Lower lobe of right lung (tissue), 2 donors: Measurements from ENCODE around the gene GNB5. TPM values are rescaled to one million over a fixed set of nuclear protein-coding genes. Genes with fewer than 3 reads are reported as not detected.
"Not testable (repeated sequence)": the region's sequence is repeated elsewhere in the genome, so short reads cannot be mapped to it uniquely, and the experiment has no call there.

ENCODE experiments used
- ATAC-seq, 2 donors: fragments of 200-7000 bp; cut with Tn5 transposase; one replicate each; pipeline ENCODE4 v1.9.1; 2020 to 2022; ENCODE audit warnings: mild to moderate bottlenecking in 2 of 2, moderate library complexity in 2 of 2
- DNase-seq: peaks from one replicate; pipeline ENCODE4 v3.0.0-alpha.2; 2020
- H3K27ac ChIP-seq: fragments of 200-600 bp; one replicate; pipeline ENCODE4 v1.8.0; 2022
- H3K27me3 ChIP-seq: fragments of 200-600 bp; one replicate; pipeline ENCODE4 v1.8.0; 2022; ENCODE audit warnings: low read depth
- H3K36me3 ChIP-seq: fragments of 200-600 bp; one replicate; pipeline ENCODE4 v1.8.0; 2022; ENCODE audit warnings: mild to moderate bottlenecking
- H3K4me1 ChIP-seq: fragments of 200-600 bp; one replicate; pipeline ENCODE4 v1.8.0; 2022
- H3K4me3 ChIP-seq: fragments of 200-600 bp; one replicate; pipeline ENCODE4 v1.8.0; 2022; ENCODE audit warnings: mild to moderate bottlenecking
- H3K9me3 ChIP-seq: fragments of 200-600 bp; one replicate; pipeline ENCODE4 v1.8.0; 2022
- intact Hi-C: fragments of 100-400 bp; cut with DNase I; formaldehyde crosslinking; loops from one replicate; pipeline ENCODE4 v1.11.0; 2022
- long read RNA-seq: library from polyadenylated mRNA; unstranded; transcript quantifications from one replicate; pipeline ENCODE4 v2.0.0, GENCODE V29; 2021
- total RNA-seq: library from RNA; stranded (reverse); fragmentation: NEBNext Ultra II Directional; extraction: Animal tissue kit (Norgen Biotek cat#: 25700); gene quantifications from one replicate; pipeline ENCODE4 v1.2.1, GENCODE V29; 2021
- TF ChIP-seq, protein P1 (sequence below): fragments of 200-600 bp; IDR thresholded peaks from one replicate; pipeline ENCODE4 v1.8.0; 2022; ENCODE audit warnings: antibody characterized with exemption, mild to moderate bottlenecking
- donor health status: DM: no; HTN: yes; CAD: no; lungs with severe emphysema.

Gene GNB5
- total RNA-seq: 14.1 TPM
- long read RNA-seq, transcript GNB5-202 (11 exons, 1,735 nt): major isoform, 22 of 26 reads
- long read RNA-seq, partial matches to known transcripts: 3 of 26 reads
- long read RNA-seq, other reads (novel, unspliced or antisense): 1 of 26 reads

DNA sequence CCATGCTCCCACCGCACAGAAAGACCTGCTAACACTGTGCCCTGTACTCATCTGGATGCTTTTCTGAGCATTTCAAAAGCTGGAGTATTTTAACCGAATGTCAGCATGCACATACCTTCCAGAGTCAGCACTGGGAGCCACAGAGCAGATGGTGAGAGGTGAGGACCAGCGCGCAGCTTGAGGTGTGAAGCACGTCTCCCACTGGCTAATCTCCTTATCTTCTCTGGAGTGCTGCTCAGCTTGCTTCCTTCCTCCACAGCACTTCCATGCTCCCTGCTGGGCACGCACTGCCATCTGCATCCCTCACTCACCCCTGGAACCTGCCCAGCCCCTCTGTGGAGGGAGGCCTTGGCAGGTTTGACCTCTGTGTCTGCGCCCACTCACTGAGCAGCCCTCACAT is at the start of gene GNB5:
Gene GNB5 (minus strand): TSS at position 186 of the 400 bp plus-strand sequence. CDS start 6,716 bp downstream, outside the sequence.
- DNase-seq (no peak), ATAC-seq (no peak)
- no peaks in the 10 kb centered on the region for H3K27me3 ChIP-seq
- intact Hi-C loops: no loop called here
- H3K4me3 ChIP-seq: no peak within 1 kb of the TSS
- H3K36me3 ChIP-seq: peaks cover 22% of the 10 kb centered on the region
- H3K27ac ChIP-seq: no peak within 1 kb of the TSS
- no peaks in the 10 kb centered on the region for H3K9me3 ChIP-seq
- TF ChIP-seq, protein P1, sequence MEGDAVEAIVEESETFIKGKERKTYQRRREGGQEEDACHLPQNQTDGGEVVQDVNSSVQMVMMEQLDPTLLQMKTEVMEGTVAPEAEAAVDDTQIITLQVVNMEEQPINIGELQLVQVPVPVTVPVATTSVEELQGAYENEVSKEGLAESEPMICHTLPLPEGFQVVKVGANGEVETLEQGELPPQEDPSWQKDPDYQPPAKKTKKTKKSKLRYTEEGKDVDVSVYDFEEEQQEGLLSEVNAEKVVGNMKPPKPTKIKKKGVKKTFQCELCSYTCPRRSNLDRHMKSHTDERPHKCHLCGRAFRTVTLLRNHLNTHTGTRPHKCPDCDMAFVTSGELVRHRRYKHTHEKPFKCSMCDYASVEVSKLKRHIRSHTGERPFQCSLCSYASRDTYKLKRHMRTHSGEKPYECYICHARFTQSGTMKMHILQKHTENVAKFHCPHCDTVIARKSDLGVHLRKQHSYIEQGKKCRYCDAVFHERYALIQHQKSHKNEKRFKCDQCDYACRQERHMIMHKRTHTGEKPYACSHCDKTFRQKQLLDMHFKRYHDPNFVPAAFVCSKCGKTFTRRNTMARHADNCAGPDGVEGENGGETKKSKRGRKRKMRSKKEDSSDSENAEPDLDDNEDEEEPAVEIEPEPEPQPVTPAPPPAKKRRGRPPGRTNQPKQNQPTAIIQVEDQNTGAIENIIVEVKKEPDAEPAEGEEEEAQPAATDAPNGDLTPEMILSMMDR: no peak
- H3K4me1 ChIP-seq: no peaks in the 10 kb centered on the region

DNA sequence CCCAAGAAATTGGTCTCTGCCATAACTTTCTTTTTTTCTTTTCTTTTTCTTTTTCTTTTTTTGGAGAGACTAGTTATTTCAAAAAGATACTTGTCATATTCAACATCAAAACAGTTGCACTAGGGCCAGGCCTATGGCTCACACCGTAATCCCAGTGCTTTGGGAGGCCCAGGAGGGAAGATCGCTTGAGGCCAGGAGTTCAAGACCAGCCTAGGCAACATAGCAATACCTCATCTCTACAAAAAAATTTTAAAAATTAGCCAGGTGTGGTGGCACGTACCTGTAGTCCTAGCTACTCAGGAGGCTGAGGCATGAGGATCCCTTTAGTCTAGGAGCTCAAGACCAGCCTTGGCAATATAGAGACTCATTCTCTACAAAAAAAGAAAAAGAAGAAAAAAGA is 49.0 kb upstream of the GNB5 start:
- DNase-seq (no peak), ATAC-seq (no peak)
- H3K4me3 ChIP-seq: no peak overlapping the region
- H3K4me1 ChIP-seq: no peaks in the 10 kb centered on the region
- no peaks in the 10 kb centered on the region for H3K27me3 ChIP-seq
- peaks cover 44% of the 10 kb centered on the region for H3K36me3 ChIP-seq
- H3K27ac ChIP-seq: no peak overlapping the region
- intact Hi-C loops: no loop called here
- no peaks in the 10 kb centered on the region for H3K9me3 ChIP-seq
- TF ChIP-seq, protein P1: no peak

DNA sequence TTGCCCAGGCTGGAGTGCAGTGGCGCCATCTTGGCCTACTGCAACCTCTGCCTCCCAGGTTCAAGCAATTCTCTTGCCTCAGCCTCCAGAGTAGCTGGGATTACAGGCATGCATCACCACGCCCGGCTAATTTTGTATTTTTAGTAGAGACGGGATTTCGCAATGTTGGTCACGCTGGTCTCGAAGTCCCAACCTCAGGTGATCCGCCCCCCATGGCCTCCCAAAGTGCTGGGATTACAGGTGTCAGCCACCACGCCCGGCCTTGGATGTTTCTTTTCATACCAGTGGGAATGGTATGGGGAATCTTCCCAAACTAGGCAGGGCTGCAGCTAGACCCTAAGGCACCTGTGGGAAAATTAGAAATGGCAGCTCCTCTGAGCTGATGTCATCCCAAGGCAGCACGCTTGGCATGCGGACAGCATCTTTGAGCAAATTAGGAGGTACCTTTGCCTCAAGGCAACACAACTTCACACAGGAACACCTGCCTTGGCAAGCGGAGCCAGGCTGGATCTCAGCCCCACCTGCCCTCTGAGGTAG is 47.9 kb upstream of the GNB5 start:
- intact Hi-C loops, DNase-seq, H3K27ac ChIP-seq, H3K4me3 ChIP-seq, H3K9me3 ChIP-seq, ATAC-seq, H3K4me1 ChIP-seq, H3K27me3 ChIP-seq: not testable (repeated sequence)
- H3K36me3 ChIP-seq: peaks cover 49% of the 10 kb centered on the region

DNA sequence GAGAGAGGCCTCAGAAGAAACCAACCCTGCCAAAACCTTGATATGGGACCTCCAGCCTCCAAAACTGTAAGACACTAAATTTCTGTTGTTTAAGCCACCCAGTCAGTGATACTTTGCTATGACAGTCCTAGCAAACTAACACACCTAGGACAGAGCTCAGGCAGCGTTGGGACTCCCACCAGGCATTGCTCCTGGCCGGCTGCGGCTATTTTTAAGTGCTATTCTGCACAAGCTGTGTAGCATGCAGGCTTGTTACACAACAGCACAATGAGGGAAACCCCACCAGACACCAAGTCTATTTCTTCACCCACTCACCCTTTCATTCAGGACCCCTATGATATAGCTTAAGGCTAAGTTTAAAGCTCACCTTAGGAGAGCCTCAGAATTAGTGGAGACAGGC is 47.0 kb upstream of the GNB5 start:
- no peak for ATAC-seq
- Histone ChIP-seq H3K27me3 (no peaks in the 10 kb centered on the region), H3K36me3 (peaks cover 47% of the 10 kb centered on the region), H3K9me3 (no peaks in the 10 kb centered on the region), H3K27ac (no peak overlapping the region), H3K4me3 (no peak overlapping the region), H3K4me1 (no peaks in the 10 kb centered on the region)
- DNase-seq: no peak
- intact Hi-C loops: no loop called here
- TF ChIP-seq, protein P1: no peak

DNA sequence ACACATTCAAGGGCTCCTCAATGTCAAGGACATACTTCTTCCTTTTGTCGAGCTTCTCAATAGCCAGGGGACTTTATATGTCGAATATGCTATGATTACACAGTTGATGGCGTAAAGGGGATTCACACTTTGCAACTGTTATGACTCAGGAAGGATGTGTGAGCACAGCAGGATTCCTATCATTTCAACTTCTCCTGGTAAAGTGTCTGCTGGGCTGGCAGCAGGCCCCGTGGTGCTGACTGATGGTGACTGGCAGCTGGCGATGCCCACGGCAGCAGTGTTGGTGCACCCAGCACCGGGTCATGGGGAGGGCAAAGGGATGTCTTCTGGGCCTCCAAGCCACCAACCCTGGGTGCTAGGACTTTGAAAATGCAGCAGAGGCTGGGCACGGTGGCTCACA is 44.8 kb upstream of the GNB5 start:
- Histone ChIP-seq H3K4me3 (no peak overlapping the region), H3K27ac (no peak overlapping the region), H3K4me1 (no peaks in the 10 kb centered on the region), H3K36me3 (peaks cover 44% of the 10 kb centered on the region), H3K27me3 (no peaks in the 10 kb centered on the region), H3K9me3 (no peaks in the 10 kb centered on the region)
- TF ChIP-seq, protein P1: no peak
- intact Hi-C loops: no loop called here
- no peak for DNase-seq
- ATAC-seq: peak in 1 of 2 donors; percentile 29

DNA sequence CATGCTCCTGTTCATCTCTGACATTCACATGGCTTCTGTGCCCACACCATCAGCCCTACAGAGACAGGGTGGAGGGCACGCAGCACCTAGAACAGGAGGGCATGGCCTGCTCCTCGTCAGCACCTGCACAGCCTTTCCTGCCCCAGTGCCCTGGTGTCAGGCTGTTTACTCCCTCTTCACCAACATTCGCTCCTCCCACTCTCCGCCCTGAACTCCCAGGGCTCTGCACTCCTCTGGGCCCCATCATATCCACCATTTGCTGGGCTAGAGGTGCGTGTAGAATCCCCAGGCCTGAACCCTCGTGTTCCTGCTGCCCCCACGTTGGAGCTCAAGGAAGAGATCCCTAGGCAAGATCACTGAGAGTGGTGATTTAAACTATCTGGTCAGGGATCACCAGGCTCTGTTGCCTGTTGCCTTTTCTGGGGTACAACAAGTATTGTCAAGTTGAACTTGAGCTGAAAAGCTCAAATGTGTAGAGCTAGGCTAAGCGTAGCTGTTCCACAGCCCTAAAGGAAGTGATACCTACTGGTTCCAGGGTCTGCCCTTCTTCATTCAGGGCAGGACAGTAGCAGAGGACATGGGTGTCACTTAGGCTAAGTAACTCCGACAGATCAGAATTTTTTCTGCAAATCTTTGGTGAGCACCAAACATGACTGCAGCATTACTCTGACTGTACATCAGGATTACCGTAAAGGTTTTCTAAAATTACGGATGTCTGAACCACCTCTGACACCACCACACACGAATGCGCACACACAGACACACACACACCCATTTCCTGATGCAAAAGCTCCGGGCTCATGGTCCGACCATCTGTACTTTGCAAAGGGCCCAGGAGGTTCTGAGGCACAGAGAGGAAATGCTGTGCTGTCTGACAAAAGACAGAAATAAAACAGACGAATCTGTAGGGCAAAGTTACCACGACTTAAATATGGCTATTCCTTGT is 43.7 kb upstream of the GNB5 start:
- H3K9me3 ChIP-seq: no peaks in the 10 kb centered on the region
- peaks cover 45% of the 10 kb centered on the region for H3K36me3 ChIP-seq
- no peak overlapping the region for H3K27ac ChIP-seq
- no peaks in the 10 kb centered on the region for H3K27me3 ChIP-seq
- H3K4me3 ChIP-seq: no peak overlapping the region
- H3K4me1 ChIP-seq: no peaks in the 10 kb centered on the region
- TF ChIP-seq, protein P1: no peak
- no peak for DNase-seq
- peak in 1 of 2 donors; percentile 20 for ATAC-seq
- intact Hi-C loops: no loop called here
